A549 (cell line): ENCODE measurements around the gene CYP2A13. TPM values are rescaled to one million over a fixed set of nuclear protein-coding genes. Genes with fewer than 3 reads are reported as not detected.
A peak's percentile ranks its signal among the peaks of the same experiment; 100 is the strongest.
"Not testable (repeated sequence)": the region's sequence is repeated elsewhere in the genome, so short reads cannot be mapped to it uniquely, and the experiment has no call there.

ENCODE experiments used
- ATAC-seq, 2 experiments: fragments of 200-7000 bp in 1 of 2; fragments of >200 bp in 1 of 2; cut with Nextera tagmentation in 1 of 2; cut with Tn5 transposase in 1 of 2; 3 replicates each; pipeline versions ENCODE4 v1.8.0 to v1.9.1; 2018 to 2020; ENCODE audit warnings: mild to moderate bottlenecking in 1 of 2, moderate library complexity in 1 of 2
- CTCF ChIA-PET: fragments of 300-600 bp; sonication (Branson Sonifier 250); formaldehyde crosslinking; extraction: SDS; loops from one replicate; lab custom pipeline; 2021; ENCODE audit warnings: antibody characterized with exemption, inconsistent platforms; lab: Yijun Ruan, JAX
- POLR2A ChIA-PET: fragments of 350-600 bp; formaldehyde crosslinking; extraction: SDS; loops from one replicate; lab custom pipeline; 2021; ENCODE audit warnings: antibody characterized with exemption, inconsistent platforms; lab: Yijun Ruan, JAX
- DNase-seq, 2 experiments: peaks; one replicate each; pipeline versions ENCODE4 v3.0.0 to v3.0.0-alpha.2; 2011 to 2016; ENCODE audit warnings: low read depth in 1 of 2, low spot score in 1 of 2
- FAIRE-seq: peaks from 2 replicates; lab custom pipeline; 2011; peaks lifted over from hg19 to GRCh38; lab: Jason Lieb, UNC
- H3K27ac ChIP-seq, 2 experiments: fragments of >200 bp; sonication (Bioruptor Twin); formaldehyde crosslinking; 3 replicates each; pipeline ENCODE4 v1.5.1; 2016 to 2017
- H3K4me1 ChIP-seq: fragments of >200 bp; sonication (Bioruptor Twin); formaldehyde crosslinking; 3 replicates; pipeline ENCODE4 v1.6.1; 2016
- H3K4me2 ChIP-seq: fragments of >200 bp; sonication (Bioruptor Twin); formaldehyde crosslinking; 3 replicates; pipeline ENCODE4 v1.6.1; 2016
- H3K4me3 ChIP-seq: fragments of >200 bp; sonication (Bioruptor Twin); formaldehyde crosslinking; 3 replicates; pipeline ENCODE4 v1.5.1; 2016
- H3K9me3 ChIP-seq: fragments of >200 bp; sonication (Bioruptor Twin); formaldehyde crosslinking; 3 replicates; pipeline ENCODE4 v1.6.1; 2016
- CBX2 ChIP-seq: fragments of 200-600 bp; sonication (generic); IDR thresholded peaks from 2 replicates; pipeline ENCODE4 v1.6.1; 2016; ENCODE audit warnings: low read depth, mild to moderate bottlenecking, borderline replicate concordance
- CHD2 ChIP-seq: fragments of 150-350 bp; IDR thresholded peaks from 2 replicates; pipeline ENCODE4 v1.6.1; 2014; ENCODE audit warnings: low read length; ENCODE audit not compliant: partially characterized antibody
- CHD4 ChIP-seq: fragments of 200-600 bp; sonication (generic); IDR thresholded peaks from 2 replicates; pipeline ENCODE4 v1.6.1; 2016; ENCODE audit warnings: antibody characterized with exemption, mild to moderate bottlenecking, borderline replicate concordance
- EHF ChIP-seq: fragments of 250-450 bp; sonication (Bioruptor Pico); IDR thresholded peaks from 2 replicates; pipeline ENCODE4 v1.5.0; 2020; ENCODE audit warnings: mild to moderate bottlenecking
- FOSB ChIP-seq: fragments of 250-450 bp; sonication (Bioruptor Pico); IDR thresholded peaks from 2 replicates; pipeline ENCODE4 v1.5.0; 2020; ENCODE audit warnings: mild to moderate bottlenecking, moderate library complexity
- GATA3 ChIP-seq: IDR thresholded peaks from 2 replicates; pipeline ENCODE4 v1.6.1; 2012; ENCODE audit warnings: borderline replicate concordance
- HEYL ChIP-seq: fragments of 250-450 bp; sonication (Bioruptor Pico); IDR thresholded peaks from 2 replicates; pipeline ENCODE4 v1.8.0; 2021; ENCODE audit warnings: mild to moderate bottlenecking, moderate library complexity
- HOXB13 ChIP-seq: fragments of 250-450 bp; sonication (Bioruptor Pico); IDR thresholded peaks from 2 replicates; pipeline ENCODE4 v1.5.0; 2020; ENCODE audit warnings: low read depth, mild to moderate bottlenecking, moderate library complexity
- NFE2L2 ChIP-seq: fragments of 150-350 bp; conservative IDR thresholded peaks from 2 replicates; pipeline ENCODE4 v1.6.1; 2014; ENCODE audit warnings: low read length
- POLR2A ChIP-seq: IDR thresholded peaks from 2 replicates; pipeline ENCODE4 v1.6.1; 2012; ENCODE audit warnings: mild to moderate bottlenecking, low read length
- RFX5 ChIP-seq: fragments of 450-650 bp; IDR thresholded peaks from 2 replicates; pipeline ENCODE4 v1.7.1; 2014; ENCODE audit warnings: antibody characterized with exemption, mild to moderate bottlenecking, moderate library complexity
- SMC3 ChIP-seq: fragments of >200 bp; sonication (Bioruptor Twin); formaldehyde crosslinking; IDR thresholded peaks from 3 replicates; pipeline ENCODE4 v1.6.1; 2018; ENCODE audit warnings: inconsistent platforms
- TFCP2L1 ChIP-seq: fragments of 250-450 bp; sonication (Bioruptor Pico); IDR thresholded peaks from 2 replicates; pipeline ENCODE4 v1.5.0; 2021; ENCODE audit warnings: mild to moderate bottlenecking
- ZFP36 ChIP-seq: fragments of 450-650 bp; IDR thresholded peaks from 2 replicates; pipeline ENCODE4 v1.6.1; 2014; ENCODE audit warnings: borderline replicate concordance; ENCODE audit not compliant: partially characterized antibody
- ZSCAN20 ChIP-seq: fragments of 250-450 bp; sonication (Bioruptor Pico); IDR thresholded peaks from 2 replicates; pipeline ENCODE4 v1.8.0; 2022; ENCODE audit warnings: mild to moderate bottlenecking, moderate library complexity
- WGBS: methylation state at CpG from one replicate; pipeline ENCODE4 v1.1.6; 2017; ENCODE audit errors: missing lambda C conversion rate; 5-methylcytosine and 5-hydroxymethylcytosine counted together
- polyA plus RNA-seq, 4 experiments: library from polyadenylated mRNA; depleted of rRNA in 3 of 4; stranded (reverse); fragments of >200 nt; fragmentation: RNase III in 1 of 4; extraction: RNeasy Plus Mini Kit Qiagen cat#74134 plus additional on column Dnase treatment in 1 of 4; gene quantifications; 2 replicates in 3 of 4; 3 replicates in 1 of 4; pipeline ENCODE4 v1.2.3, GENCODE V29; 2011 to 2017
- TF ChIP-seq, protein P1 (sequence below): IDR thresholded peaks from 2 replicates; pipeline ENCODE4 v1.6.1; 2012
- TF ChIP-seq, protein P2 (sequence below): IDR thresholded peaks from 2 replicates; pipeline ENCODE4 v1.6.1; 2012; ENCODE audit warnings: low read depth, borderline replicate concordance
- TF ChIP-seq, protein P3 (sequence below): fragments of >200 bp; sonication (Bioruptor Twin); formaldehyde crosslinking; IDR thresholded peaks from 2 replicates; pipeline ENCODE4 v1.6.1; 2016
- TF ChIP-seq, protein P4 (sequence below): fragments of 150-350 bp; IDR thresholded peaks from 2 replicates; pipeline ENCODE4 v1.6.1; 2014; ENCODE audit warnings: low read depth, mild to moderate bottlenecking, low read length
- TF ChIP-seq, protein P5 (sequence below): fragments of 200-600 bp; sonication (generic); IDR thresholded peaks from 2 replicates; pipeline ENCODE4 v1.6.1; 2016; ENCODE audit warnings: antibody characterized with exemption, mild to moderate bottlenecking, moderate library complexity
- TF ChIP-seq, protein P6 (sequence below): fragments of >200 bp; sonication (Bioruptor Twin); formaldehyde crosslinking; IDR thresholded peaks from 3 replicates; pipeline ENCODE4 v1.5.1; 2016

Gene CYP2A13
- polyA plus RNA-seq, 2 of the 4 experiments (the other 2 are of a cell fraction): not detected

DNA sequence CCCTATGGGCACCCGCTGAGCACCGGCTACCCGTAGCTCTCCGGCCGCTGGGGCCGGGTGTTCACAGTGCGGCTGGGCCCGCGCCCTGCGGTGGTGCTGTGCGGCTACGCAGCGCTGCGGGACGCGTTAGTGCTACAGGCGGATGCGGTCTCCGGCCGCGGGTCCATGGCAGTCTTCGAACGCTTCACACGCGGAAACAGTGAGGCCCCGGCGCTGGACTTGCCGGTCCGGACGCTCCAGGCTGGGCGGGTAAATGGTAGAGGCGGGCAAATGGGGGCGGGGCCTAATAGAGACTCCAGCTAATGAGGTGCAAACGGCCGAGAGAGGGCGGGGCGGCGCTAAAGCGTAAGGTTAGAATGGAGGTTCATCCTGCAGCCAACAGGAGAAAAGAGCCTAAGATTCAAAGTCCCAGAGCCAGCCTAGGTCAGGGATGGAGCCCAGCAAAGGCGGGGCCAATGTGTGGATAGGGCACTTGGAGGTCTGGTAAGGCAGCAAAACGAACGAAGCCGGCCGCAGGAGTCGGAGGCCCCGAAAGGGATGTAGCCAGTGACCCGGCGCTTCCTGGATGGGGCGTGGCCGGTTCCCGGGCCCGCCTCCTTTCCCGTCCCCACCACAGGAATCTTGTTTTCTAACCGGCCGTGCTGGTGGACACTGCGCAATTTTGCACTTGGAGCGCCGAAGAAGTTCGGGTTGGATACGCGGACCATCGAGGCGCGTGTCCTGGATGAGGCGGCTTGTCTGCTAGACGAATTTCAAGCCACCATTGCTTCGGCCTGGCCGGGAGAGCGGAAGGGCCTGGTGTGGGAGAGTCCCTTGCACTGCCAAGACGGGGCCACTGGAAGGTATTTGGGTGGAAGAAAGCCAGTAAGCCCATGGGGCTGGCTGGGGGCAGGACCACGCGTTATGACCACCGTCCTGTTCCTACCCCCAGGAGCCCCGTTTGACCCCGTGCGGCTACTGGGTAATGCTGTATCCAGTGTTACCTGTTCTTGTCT is 47.4 kb downstream of the CYP2A13 start:
- TF ChIP-seq, protein P1, sequence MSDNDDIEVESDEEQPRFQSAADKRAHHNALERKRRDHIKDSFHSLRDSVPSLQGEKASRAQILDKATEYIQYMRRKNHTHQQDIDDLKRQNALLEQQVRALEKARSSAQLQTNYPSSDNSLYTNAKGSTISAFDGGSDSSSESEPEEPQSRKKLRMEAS: peak; percentile 68
- TF ChIP-seq, protein P2, sequence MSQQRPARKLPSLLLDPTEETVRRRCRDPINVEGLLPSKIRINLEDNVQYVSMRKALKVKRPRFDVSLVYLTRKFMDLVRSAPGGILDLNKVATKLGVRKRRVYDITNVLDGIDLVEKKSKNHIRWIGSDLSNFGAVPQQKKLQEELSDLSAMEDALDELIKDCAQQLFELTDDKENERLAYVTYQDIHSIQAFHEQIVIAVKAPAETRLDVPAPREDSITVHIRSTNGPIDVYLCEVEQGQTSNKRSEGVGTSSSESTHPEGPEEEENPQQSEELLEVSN: peak; percentile 86
- ATAC-seq (peak; percentile 81 to 89), DNase-seq (peak in 1 of 2 experiments; percentile 73), FAIRE-seq (peak; percentile 94)
- Histone ChIP-seq H3K27ac (peak overlapping the region; percentile 61 to 65; a peak in 5 of 6 replicates), H3K4me2 (peak overlapping the region; percentile 53), H3K4me3 (peak overlapping the region; percentile 34)
- H3K9me3 ChIP-seq, POLR2A ChIA-PET, H3K4me1 ChIP-seq: not testable (repeated sequence)
- WGBS: 53% methylated on average over 62 of the region's 76 CpGs
- CTCF ChIA-PET: interaction anchor here (0.6 to 1.4 kb wide), 3 partner anchors 8 to 124 kb away, joined by 3 to 4 read pairs (median 3); no protein-coding TSS in a partner anchor

DNA sequence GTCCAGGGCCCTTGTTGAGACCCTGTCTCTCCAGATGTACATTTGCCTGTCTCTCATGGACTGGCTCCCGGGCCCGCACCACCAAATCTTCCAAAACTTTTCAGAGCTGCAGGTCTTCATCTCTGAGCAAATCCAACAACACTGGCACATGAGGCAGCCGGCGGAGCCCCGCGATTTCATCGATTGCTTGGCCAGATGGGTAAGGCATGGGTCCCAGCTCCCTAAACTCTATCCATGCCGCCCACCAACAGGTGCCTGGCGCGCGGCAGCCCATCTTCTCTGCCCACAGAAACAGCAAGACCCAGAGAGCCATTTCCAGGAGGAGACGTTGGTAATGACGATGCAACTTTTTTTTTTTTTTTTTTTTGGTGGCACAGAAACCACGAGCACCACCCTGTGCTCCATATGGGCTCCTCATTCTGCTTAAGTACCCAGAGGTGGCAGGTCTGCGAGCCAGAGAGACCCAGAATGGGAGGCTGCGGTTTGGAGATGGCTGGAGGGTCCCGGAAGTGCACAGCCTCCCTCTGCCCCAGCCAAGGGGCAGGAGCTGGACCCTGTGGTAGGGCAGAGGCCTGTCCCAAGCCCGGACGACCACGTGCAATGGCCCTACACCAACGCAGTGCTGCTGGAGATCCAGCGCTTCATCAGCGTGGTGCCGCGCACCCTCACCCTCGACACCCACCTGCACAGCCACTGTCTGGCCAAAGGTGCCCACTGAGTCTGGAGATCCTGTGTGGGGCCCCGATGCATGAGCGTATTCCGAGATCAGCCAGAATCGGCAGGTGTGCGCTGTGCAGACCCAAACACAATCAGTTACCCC is 48.6 kb downstream of the CYP2A13 start:
- no peaks in the 10 kb centered on the region for H3K9me3 ChIP-seq
- ATAC-seq: no peak
- TF ChIP-seq ZSCAN20 (CRISPR knock-in tag): no peak
- no peak for TF ChIP-seq SMC3
- no peak for TF ChIP-seq EHF (CRISPR knock-in tag)
- no peak for TF ChIP-seq NFE2L2
- no peak for TF ChIP-seq HEYL
- TF ChIP-seq, protein P3, sequence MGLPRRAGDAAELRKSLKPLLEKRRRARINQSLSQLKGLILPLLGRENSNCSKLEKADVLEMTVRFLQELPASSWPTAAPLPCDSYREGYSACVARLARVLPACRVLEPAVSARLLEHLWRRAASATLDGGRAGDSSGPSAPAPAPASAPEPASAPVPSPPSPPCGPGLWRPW: no peak
- TF ChIP-seq FOSB: no peak
- TF ChIP-seq, protein P4, sequence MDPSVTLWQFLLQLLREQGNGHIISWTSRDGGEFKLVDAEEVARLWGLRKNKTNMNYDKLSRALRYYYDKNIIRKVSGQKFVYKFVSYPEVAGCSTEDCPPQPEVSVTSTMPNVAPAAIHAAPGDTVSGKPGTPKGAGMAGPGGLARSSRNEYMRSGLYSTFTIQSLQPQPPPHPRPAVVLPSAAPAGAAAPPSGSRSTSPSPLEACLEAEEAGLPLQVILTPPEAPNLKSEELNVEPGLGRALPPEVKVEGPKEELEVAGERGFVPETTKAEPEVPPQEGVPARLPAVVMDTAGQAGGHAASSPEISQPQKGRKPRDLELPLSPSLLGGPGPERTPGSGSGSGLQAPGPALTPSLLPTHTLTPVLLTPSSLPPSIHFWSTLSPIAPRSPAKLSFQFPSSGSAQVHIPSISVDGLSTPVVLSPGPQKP: no peak
- TF ChIP-seq HOXB13 (CRISPR knock-in tag): no peak
- TF ChIP-seq RFX5: no peak
- TF ChIP-seq CHD2: no peak
- TF ChIP-seq TFCP2L1 (CRISPR knock-in tag): no peak
- TF ChIP-seq POLR2A: no peak
- TF ChIP-seq, protein P5, sequence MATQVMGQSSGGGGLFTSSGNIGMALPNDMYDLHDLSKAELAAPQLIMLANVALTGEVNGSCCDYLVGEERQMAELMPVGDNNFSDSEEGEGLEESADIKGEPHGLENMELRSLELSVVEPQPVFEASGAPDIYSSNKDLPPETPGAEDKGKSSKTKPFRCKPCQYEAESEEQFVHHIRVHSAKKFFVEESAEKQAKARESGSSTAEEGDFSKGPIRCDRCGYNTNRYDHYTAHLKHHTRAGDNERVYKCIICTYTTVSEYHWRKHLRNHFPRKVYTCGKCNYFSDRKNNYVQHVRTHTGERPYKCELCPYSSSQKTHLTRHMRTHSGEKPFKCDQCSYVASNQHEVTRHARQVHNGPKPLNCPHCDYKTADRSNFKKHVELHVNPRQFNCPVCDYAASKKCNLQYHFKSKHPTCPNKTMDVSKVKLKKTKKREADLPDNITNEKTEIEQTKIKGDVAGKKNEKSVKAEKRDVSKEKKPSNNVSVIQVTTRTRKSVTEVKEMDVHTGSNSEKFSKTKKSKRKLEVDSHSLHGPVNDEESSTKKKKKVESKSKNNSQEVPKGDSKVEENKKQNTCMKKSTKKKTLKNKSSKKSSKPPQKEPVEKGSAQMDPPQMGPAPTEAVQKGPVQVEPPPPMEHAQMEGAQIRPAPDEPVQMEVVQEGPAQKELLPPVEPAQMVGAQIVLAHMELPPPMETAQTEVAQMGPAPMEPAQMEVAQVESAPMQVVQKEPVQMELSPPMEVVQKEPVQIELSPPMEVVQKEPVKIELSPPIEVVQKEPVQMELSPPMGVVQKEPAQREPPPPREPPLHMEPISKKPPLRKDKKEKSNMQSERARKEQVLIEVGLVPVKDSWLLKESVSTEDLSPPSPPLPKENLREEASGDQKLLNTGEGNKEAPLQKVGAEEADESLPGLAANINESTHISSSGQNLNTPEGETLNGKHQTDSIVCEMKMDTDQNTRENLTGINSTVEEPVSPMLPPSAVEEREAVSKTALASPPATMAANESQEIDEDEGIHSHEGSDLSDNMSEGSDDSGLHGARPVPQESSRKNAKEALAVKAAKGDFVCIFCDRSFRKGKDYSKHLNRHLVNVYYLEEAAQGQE: no peak
- TF ChIP-seq GATA3: no peak
- TF ChIP-seq, protein P6, sequence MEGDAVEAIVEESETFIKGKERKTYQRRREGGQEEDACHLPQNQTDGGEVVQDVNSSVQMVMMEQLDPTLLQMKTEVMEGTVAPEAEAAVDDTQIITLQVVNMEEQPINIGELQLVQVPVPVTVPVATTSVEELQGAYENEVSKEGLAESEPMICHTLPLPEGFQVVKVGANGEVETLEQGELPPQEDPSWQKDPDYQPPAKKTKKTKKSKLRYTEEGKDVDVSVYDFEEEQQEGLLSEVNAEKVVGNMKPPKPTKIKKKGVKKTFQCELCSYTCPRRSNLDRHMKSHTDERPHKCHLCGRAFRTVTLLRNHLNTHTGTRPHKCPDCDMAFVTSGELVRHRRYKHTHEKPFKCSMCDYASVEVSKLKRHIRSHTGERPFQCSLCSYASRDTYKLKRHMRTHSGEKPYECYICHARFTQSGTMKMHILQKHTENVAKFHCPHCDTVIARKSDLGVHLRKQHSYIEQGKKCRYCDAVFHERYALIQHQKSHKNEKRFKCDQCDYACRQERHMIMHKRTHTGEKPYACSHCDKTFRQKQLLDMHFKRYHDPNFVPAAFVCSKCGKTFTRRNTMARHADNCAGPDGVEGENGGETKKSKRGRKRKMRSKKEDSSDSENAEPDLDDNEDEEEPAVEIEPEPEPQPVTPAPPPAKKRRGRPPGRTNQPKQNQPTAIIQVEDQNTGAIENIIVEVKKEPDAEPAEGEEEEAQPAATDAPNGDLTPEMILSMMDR: no peak
- no peak for TF ChIP-seq CBX2
- TF ChIP-seq CHD4: no peak
- no peak for TF ChIP-seq ZFP36
- TF ChIP-seq, all 56 proteins: peak for 0
- DNase-seq: no peak
- ChIA-PET POLR2A (interaction anchor here (0.7 kb wide), 1 partner anchor 61 kb away, joined by 8 read pairs; no protein-coding TSS in a partner anchor), CTCF (interaction anchor here (0.6 to 3.5 kb wide), 7 partner anchors 9 to 517 kb away, joined by 3 to 28 read pairs (median 3); no protein-coding TSS in a partner anchor)
- H3K27ac ChIP-seq: no peak overlapping the region; a peak in 1 of 6 replicates
- H3K4me2 ChIP-seq: no peak overlapping the region
- 0 out of 3 replicates have a peak, but pooled peaks cover 5% of the 10 kb centered on the region for H3K4me1 ChIP-seq
- WGBS: 94% methylated on average over 31 of the region's 31 CpGs
- H3K4me3 ChIP-seq: no peak overlapping the region
- FAIRE-seq: no peak
